ENCODE data around the gene PRR22.

DNA sequence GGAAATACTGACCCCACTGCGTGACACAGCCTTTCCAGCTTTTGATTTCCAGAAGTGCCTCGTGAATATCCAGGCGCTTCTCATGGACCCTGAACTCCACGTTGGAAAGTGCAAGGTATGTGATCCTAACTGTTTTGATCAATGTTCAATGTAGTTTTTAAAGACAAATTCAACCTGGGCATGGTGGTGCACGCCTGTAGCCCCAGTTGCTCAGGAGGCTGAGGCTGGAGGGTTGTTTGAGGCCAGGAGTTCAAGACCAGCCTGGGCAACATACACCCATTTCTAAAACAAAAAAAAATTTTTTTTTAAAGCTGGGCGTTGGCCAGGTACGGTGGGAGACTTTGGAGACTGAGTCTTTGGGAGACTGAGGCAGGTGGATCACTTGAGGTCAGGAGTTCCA, 32.8 kb downstream of the PRR22 start:
- TF ChIP-seq SUZ12 (IDR thresholded peaks at IDR 0.05; ENCODE audit: extremely low read depth, insufficient read depth, insufficient read length) (no peak), ZNF274 (IDR thresholded peaks at IDR 0.05; ENCODE audit: low read depth, low read length) (no peak), YY1 (IDR thresholded peaks at IDR 0.05; ENCODE audit: insufficient read depth, insufficient read length) (no peak)
